GM12878 (cell line): Measurements from ENCODE around the gene DENND6B. TPM values are rescaled to one million over a fixed set of nuclear protein-coding genes. Genes with fewer than 3 reads are reported as not detected.
A peak's percentile ranks its signal among the peaks of the same experiment; 100 is the strongest.

Experiments
- CREB1 ChIP-seq: IDR thresholded peaks from 2 replicates; pipeline ENCODE4 v1.6.1; 2012; ENCODE audit warnings: low read depth, mild to moderate bottlenecking, inconsistent platforms
- EED ChIP-seq: sonication (generic); IDR thresholded peaks from 2 replicates; pipeline ENCODE4 v1.6.1; 2016; ENCODE audit warnings: antibody characterized with exemption, low read depth
- EP300 ChIP-seq, 2 experiments: fragments of 150-350 bp in 1 of 2; IDR thresholded peaks; 2 replicates each; pipeline ENCODE4 v1.6.1; 2011 to 2012; ENCODE audit warnings: low read depth in 2 of 2, low read length in 2 of 2, borderline replicate concordance in 1 of 2, improper control_type of control experiment in 1 of 2, inconsistent platforms in 1 of 2; ENCODE audit not compliant: control insufficient read depth in 1 of 2
- ESRRA ChIP-seq: IDR thresholded peaks from 2 replicates; pipeline ENCODE4 v1.6.1; 2012; ENCODE audit warnings: mild to moderate bottlenecking, low read length, improper control_type of control experiment
- HDAC2 ChIP-seq: fragments of 200-600 bp; sonication (generic); IDR thresholded peaks from 2 replicates; pipeline ENCODE4 v1.6.1; 2017
- HDAC6 ChIP-seq: fragments of 200-600 bp; sonication (generic); IDR thresholded peaks from one replicate; pipeline ENCODE4 v1.8.0; 2017; ENCODE audit warnings: antibody characterized with exemption; ENCODE audit not compliant: unreplicated experiment
- IKZF2 ChIP-seq, 2 experiments: fragments of 450-650 bp; IDR thresholded peaks; 2 replicates each; pipeline ENCODE4 v1.6.1; 2017; ENCODE audit warnings: mild to moderate bottlenecking in 2 of 2, moderate library complexity in 2 of 2
- MTA2 ChIP-seq: fragments of 450-650 bp; IDR thresholded peaks from 2 replicates; pipeline ENCODE4 v1.6.1; 2016; ENCODE audit warnings: low read depth, mild to moderate bottlenecking, moderate library complexity
- MXI1 ChIP-seq: fragments of 150-350 bp; IDR thresholded peaks from 2 replicates; pipeline ENCODE4 v1.6.1; 2011; ENCODE audit warnings: low read depth, mild to moderate bottlenecking, inconsistent platforms, low read length, improper control_type of control experiment
- NBN ChIP-seq: fragments of 450-650 bp; IDR thresholded peaks from 2 replicates; pipeline ENCODE4 v1.6.1; 2016
- NFIC ChIP-seq: IDR thresholded peaks from 2 replicates; pipeline ENCODE4 v1.6.1; 2012; ENCODE audit warnings: low read depth, mild to moderate bottlenecking, inconsistent platforms, low read length, moderate library complexity
- NR2C1 ChIP-seq: fragments of 450-650 bp; IDR thresholded peaks from 2 replicates; pipeline ENCODE4 v1.6.1; 2017; ENCODE audit warnings: antibody characterized with exemption, mild to moderate bottlenecking, moderate library complexity
- NR2F1 ChIP-seq: fragments of 450-650 bp; conservative IDR thresholded peaks from 2 replicates; pipeline ENCODE4 v1.6.1; 2017; ENCODE audit warnings: mild to moderate bottlenecking
- PAX5 ChIP-seq: IDR thresholded peaks from 2 replicates; pipeline ENCODE4 v1.6.1; 2011; ENCODE audit warnings: low read depth, low read length, borderline replicate concordance
- POLR2AphosphoS5 ChIP-seq: IDR thresholded peaks from 2 replicates; pipeline ENCODE4 v1.6.1; 2011; ENCODE audit warnings: mild to moderate bottlenecking, low read length, inconsistent platforms
- RCOR1 ChIP-seq: conservative IDR thresholded peaks from 2 replicates; pipeline ENCODE4 v1.6.1; 2012; ENCODE audit warnings: low read depth, low read length, improper control_type of control experiment
- RELA ChIP-seq: fragments of 450-650 bp; IDR thresholded peaks from 2 replicates; pipeline ENCODE4 v1.8.0; 2014; ENCODE audit warnings: borderline replicate concordance; ENCODE audit not compliant: partially characterized antibody
- REST ChIP-seq: IDR thresholded peaks from 2 replicates; pipeline ENCODE4 v1.6.1; 2012; ENCODE audit warnings: mild to moderate bottlenecking, low read depth, low read length
- TAF1 ChIP-seq: IDR thresholded peaks from 2 replicates; pipeline ENCODE4 v1.6.1; 2011; ENCODE audit warnings: mild to moderate bottlenecking, low read depth, low read length, borderline replicate concordance
- TCF12 ChIP-seq: IDR thresholded peaks from 2 replicates; pipeline ENCODE4 v1.6.1; 2011; ENCODE audit warnings: low read depth, mild to moderate bottlenecking, low read length
- ZBED1 ChIP-seq: IDR thresholded peaks from 2 replicates; pipeline ENCODE4 v1.6.1; 2016; ENCODE audit warnings: borderline replicate concordance
- ZNF24 ChIP-seq: fragments of 450-650 bp; IDR thresholded peaks from 2 replicates; pipeline ENCODE4 v1.6.1; 2017; ENCODE audit warnings: antibody characterized with exemption, mild to moderate bottlenecking
- polyA plus RNA-seq, 11 experiments: library from polyadenylated mRNA; depleted of rRNA in 4 of 11; unstranded in 6 of 11; stranded (reverse) in 5 of 11; fragments of >200 nt; fragmentation: Nextera tagmentation in 4 of 11; fragmentation: Illumina TruSeq in 1 of 11; extraction: Ambion mirVana in 4 of 11; extraction: Trizol in 1 of 11; gene quantifications; 1 replicate in 1 of 11; 2 replicates in 10 of 11; pipeline versions ENCODE4 v1.2.1 to v1.2.3, GENCODE V29; 2011 to 2016; ENCODE audit warnings: inconsistent platforms in 2 of 11, missing spikeins in 2 of 11, low read depth in 1 of 11
- total RNA-seq, 4 experiments: library from RNA; depleted of rRNA in 3 of 4; stranded (reverse); fragments of >200 nt in 3 of 4; fragmentation: Illumina TruSeq in 1 of 4; extraction: Trizol in 1 of 4; gene quantifications; 2 replicates each; pipeline versions ENCODE4 v1.2.1 to v1.2.3, GENCODE V29; 2013 to 2021
- TF ChIP-seq, protein P1 (sequence below): IDR thresholded peaks from 2 replicates; pipeline ENCODE4 v1.6.1; 2012; ENCODE audit warnings: low read depth, low read length, improper control_type of control experiment
- TF ChIP-seq, protein P2 (sequence below): fragments of 450-650 bp; IDR thresholded peaks from 2 replicates; pipeline ENCODE4 v1.6.1; 2017; ENCODE audit warnings: mild to moderate bottlenecking, low read depth, inconsistent platforms; ENCODE audit not compliant: poor library complexity, severe bottlenecking

The DENND6B gene
- total and polyA plus RNA-seq, 10 of the 15 experiments (the other 5 are each of a cell fraction or from before 2014, with no cell fraction given): 0.72 to 11.3 (median 6.2) TPM

DNA sequence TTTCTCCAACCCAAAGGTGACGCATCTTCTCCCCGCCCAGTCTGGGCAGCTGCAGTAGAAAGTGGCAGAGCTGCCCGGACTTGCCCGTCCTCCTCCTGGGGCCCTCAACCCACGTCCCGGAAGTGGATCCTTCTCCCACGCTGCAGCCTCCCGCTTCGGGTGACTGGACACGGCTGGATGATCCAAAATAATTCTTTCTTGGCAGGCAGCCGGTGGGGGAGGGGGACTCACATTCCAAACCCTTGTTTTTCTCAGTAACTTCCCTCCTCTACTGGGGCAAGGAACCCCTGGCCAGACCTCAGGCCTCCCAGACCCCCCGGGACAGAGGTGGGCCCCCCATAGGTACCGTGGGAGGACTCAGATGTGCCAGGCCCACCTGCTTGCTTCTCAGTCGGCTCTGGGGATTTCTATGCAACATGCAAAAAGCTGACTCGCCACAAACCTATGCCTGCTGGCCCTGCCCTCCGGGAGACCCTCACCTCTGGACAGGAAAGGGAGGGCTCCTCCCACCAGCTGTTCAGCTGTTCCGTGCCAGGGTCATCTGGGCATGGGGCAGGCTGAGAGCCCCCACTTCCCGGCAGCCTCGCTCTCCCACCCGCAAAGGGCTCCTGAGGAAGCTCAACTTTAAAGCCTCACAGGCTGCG, 20.8 kb downstream of the DENND6B start (continued):
- TF ChIP-seq MXI1 (peak; percentile 58; the same call in 1 of the 2 replicates), NR2F1 (peak; percentile 50; the same call in 1 of the 2 replicates), EP300 (IDR thresholded peaks at IDR 0.05; ENCODE audit: borderline replicate concordance in 1 of 2, control insufficient read depth in 1 of 2, low read depth in 2 of 2, low read length in 2 of 2) (peak in 1 of 2 experiments; percentile 43; a peak in 1 of 4 replicates), NFIC (no peak; the same call in 1 of the 2 replicates), POLR2AphosphoS5 (peak; percentile 52; the same call in 1 of the 2 replicates), ZBED1 (0 out of 2 replicates have a peak, but pooled peaks have one; percentile 44), REST (no peak), HDAC2 (no peak), NBN (peak; percentile 77; the same call in 1 of the 2 replicates), HDAC6 (no peak), RCOR1 (no peak), IKZF2 (IDR thresholded peaks at IDR 0.05) (peak; percentile 87 to 90; a peak in 3 of 4 replicates), MTA2 (peak; percentile 70; the same call in 1 of the 2 replicates), CREB1 (peak; percentile 53; the same call in 1 of the 2 replicates), TAF1 (peak; percentile 38; the same call in 1 of the 2 replicates), EED (peak; percentile 88), NR2C1 (peak; percentile 70), TCF12 (peak; percentile 53; the same call in 1 of the 2 replicates), RELA (peak; percentile 14), PAX5 (peak; percentile 82; the same call in 1 of the 2 replicates), ESRRA (no peak), ZNF24 (no peak)
- TF ChIP-seq, protein P1, sequence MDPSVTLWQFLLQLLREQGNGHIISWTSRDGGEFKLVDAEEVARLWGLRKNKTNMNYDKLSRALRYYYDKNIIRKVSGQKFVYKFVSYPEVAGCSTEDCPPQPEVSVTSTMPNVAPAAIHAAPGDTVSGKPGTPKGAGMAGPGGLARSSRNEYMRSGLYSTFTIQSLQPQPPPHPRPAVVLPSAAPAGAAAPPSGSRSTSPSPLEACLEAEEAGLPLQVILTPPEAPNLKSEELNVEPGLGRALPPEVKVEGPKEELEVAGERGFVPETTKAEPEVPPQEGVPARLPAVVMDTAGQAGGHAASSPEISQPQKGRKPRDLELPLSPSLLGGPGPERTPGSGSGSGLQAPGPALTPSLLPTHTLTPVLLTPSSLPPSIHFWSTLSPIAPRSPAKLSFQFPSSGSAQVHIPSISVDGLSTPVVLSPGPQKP: peak; percentile 42
- TF ChIP-seq, protein P2, sequence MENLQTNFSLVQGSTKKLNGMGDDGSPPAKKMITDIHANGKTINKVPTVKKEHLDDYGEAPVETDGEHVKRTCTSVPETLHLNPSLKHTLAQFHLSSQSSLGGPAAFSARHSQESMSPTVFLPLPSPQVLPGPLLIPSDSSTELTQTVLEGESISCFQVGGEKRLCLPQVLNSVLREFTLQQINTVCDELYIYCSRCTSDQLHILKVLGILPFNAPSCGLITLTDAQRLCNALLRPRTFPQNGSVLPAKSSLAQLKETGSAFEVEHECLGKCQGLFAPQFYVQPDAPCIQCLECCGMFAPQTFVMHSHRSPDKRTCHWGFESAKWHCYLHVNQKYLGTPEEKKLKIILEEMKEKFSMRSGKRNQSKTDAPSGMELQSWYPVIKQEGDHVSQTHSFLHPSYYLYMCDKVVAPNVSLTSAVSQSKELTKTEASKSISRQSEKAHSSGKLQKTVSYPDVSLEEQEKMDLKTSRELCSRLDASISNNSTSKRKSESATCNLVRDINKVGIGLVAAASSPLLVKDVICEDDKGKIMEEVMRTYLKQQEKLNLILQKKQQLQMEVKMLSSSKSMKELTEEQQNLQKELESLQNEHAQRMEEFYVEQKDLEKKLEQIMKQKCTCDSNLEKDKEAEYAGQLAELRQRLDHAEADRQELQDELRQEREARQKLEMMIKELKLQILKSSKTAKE: peak; percentile 89
